HG03354 (cell line): ENCODE data around the gene DNAJB8.

Experiments used
- ATAC-seq: cut with Tn5 transposase; IDR thresholded peaks from one replicate; pipeline ENCODE4 v1.9.1; 2021; ENCODE audit warnings: mild to moderate bottlenecking; ENCODE audit not compliant: unreplicated experiment, poor library complexity, severe bottlenecking

DNAJB8 gene

DNA sequence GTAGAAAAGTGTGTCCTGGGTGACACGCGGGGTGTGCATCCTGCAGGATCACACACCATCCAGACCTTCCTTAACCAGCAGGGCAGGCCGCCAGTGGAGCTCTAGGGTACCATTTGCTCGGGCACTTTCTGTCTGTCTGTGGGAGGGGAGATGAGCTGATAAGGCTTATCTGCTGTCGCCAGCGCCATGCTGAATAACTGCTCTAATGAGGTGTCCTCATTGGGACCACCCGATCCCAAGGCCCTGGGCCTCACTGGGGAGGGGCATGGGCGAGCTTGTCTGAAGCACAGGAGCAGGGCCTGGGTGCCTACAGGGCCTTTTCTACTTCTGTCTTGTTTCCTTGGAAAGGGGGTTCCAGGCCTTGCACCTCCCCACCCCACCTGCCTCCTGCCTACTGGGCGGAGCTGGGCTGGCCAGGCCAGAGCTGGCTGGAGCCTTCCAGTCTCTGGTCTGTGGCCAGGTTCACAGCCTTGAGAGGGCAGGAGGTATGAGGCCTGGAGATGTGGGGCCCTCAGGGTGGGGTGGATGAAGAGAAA is 28.8 kb upstream of the DNAJB8 start:
- ATAC-seq: no peak

DNA sequence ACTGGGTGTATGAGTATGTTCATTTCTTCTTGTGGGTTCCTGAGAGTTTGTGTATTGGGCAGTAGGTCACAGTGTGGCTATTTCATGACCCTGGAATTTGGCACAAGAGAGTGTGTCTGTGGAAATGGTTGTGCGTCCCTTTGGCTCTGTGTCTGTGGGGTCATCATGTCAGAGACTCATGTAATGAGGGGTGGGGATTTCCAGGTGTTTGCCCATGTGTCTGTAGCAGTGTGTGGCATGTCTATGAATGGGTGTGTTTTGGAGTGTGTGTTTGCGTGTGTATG is 27.6 kb upstream of the DNAJB8 start:
- no peak for ATAC-seq

DNA sequence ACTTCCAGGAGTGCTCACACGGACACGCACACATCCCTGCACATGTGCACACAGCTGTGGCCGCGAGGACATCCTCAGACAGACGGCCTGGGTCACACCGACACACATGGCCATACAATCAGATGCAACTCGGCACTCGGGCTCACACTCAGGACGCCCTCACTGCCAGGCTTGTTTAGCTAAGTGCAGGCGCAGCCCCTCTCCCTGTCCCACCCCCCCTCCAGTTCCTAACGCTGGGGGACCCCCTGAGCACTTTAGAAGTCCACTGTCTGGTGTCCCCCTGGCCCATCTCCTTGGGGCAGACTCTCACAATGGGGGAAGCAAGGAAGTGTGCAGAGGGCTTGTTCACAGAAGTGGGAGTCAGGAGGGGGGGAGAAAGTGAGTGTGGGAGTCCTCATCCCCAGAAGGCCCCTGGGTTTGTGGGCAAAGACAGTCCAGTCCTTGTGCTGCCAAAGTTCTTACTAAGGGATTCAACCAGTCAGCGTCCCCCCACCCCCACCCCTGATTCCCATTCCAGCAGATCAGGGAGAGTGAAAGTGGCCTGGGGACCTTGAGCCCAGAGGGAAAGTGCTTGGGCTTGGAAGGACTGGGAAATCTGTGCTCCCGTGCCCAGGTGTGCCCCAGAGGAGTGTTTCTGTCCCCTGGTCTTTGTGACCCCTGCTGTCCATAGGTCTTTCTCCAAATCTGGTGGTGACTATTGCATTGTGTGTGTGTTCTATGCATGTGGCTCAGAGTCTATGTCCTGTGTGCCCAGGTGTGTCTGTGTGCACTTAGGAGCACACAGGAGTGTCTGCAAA is 27.1 kb upstream of the DNAJB8 start:
- no peak for ATAC-seq

GRCh38 chr3:128492671-128493569 is 26.2 kb upstream of the DNAJB8 start, which contains the start of gene GATA2:
Gene GATA2 (minus strand): TSS chr3:128493201. CDS start chr3:128487031, 6,170 bp downstream.
- no peak for ATAC-seq

GRCh38 chr3:128491941-128492670 is 25.4 kb upstream of the DNAJB8 start:
- no peak for ATAC-seq

DNA sequence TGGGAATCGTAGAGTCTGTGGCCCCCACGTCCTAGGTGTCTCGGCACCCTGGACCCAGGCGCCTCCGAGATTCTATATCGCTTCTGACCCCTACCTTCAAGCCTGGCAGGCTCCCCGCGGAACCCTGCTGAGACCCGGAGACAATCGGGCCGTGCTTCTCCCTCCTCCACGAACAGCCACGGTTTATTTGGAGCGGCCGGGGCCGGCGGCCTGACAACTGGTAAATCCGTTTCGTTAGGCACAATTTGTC is 24.9 kb upstream of the DNAJB8 start:
- no peak for ATAC-seq

DNA sequence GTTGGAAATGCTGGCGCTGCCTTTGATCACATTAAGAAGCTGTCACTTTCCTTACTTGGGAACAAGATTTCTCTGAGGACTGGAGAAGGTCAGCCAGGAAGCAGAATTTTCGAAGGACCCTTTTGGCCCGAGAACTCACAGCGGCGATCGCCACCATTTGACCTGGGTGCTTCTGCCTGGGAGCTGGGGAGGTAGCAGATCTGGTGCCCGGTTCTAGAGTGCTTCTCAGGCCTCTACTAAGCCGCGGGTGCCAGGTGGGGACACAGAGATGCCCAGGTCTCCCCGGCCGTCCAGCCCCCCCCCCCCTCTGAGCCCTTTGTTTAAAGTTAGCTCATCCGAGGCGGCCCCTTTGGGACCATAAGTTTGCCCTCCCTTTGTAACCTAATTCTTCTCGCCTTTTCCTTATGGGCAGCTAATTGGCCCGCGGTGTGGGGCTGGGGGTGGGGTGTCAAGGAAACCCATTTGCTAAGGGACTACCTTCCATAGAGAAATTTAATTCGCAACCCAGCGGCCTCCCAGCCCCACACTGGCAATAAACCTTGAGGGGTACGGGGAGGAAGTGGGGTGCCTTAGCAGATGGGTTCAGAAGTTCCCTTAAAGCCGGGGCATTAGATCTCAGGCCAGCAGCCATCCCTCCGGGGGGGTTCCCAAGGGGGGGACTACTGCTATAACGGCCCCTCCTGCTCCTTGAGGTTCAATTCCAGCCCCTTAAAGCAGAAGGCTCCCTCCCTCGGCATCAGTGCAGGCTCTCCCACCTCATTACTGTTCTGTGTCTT is 24.4 kb upstream of the DNAJB8 start:
- no peak for ATAC-seq

- no peak for ATAC-seq
Measured at GRCh38 chr3:128490650-128490914, 23.9 kb upstream of the DNAJB8 start.

DNA sequence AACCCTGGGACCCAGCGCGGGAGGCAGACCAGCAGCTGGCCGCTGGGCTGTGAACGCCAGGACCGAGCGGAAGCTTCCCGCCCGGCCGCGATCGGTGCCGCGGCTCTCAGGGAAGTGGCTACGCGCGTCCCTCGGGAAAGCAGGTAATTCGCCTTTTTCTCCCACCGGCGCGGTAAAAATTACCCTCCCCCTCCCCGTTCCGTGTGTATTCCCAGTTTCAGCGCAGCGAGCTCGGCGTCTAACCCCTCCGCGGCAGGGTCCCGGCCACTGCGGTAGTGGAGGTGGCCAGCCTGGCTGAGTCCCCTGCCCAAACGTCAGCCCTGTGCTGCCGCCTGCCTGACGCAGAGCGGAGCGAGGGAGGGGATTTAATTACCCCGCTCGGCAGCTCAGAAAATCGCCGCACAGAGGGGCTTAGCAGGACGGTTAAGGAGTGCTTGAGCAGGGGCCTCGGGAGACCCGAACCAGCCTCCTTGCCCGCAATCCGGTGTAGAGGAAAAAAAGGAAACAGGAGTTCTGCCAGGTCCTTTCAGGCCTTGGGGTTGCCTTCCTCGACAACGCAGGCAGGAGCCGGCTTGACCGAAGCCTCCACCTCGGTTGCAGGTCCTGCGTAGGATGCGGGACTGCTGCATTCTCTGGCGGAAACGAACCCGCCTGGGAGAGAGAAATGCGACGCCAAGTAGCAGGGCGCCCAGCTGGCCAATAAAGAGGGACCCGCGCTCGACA is 23.4 kb upstream of the DNAJB8 start:
- ATAC-seq: no peak

- no peak for ATAC-seq
Measured at GRCh38 chr3:128489674-128489926, 22.9 kb upstream of the DNAJB8 start.

- no peak for ATAC-seq
Measured at GRCh38 chr3:128488991-128489673, 22.4 kb upstream of the DNAJB8 start.

DNA sequence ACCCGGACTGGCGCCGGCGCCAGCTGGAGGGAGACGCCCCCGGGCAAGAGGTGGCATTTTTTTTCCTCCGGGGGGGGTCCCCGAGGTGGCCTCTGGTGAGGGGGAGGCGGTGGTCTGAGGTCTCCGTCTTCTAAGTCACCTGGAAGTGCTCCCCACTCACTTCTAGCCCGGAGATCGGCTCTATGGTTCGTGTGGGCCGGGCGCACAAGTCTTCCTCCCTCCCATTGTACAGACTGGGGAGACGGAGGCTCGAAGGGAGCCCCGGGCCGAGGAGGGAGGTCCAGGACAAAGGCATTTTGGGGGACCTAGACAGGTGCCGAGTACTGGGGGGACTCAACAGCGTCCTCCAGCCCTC is 21.9 kb upstream of the DNAJB8 start:
- ATAC-seq: no peak

DNA sequence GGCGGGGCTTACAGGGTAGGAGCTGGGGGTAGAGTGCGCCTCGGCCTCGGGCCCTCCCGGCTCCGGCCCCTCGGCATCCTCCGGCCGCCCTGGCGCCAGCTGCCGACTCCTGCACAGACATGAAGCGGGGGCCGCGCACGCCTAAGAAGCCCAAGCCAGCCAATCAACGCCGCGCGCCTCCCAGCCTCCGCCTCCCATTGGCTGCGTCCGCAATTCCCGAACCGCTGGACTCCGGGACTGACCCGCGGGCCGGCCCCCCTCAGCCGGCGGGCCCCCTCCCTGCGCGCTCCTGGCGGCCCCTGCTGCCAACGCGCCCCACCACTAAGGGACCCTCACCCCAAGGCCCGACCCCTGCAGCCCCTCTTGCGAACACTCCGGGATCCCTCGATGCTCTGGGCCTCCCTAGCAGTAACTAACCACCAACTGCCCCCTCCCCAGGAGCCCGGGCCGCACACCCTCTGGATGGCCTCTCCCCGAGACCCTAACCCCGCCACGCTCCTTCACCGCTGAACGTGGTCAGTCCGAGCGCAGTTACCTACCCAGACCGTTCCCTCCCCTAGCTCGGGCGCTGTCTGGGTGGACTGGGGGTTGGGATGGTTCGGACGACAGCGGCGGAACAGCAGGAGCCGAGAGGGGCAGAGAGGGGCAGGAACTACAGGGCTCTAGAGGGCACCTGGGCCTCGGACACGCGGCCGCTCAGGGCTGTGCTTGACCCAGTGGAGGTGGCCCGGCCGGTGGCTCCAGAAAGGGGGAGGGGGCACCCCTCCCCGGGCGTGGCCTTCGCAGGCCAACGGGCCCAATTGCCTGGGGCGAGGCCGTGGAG is 21.3 kb upstream of the DNAJB8 start:
- ATAC-seq: no peak

DNA sequence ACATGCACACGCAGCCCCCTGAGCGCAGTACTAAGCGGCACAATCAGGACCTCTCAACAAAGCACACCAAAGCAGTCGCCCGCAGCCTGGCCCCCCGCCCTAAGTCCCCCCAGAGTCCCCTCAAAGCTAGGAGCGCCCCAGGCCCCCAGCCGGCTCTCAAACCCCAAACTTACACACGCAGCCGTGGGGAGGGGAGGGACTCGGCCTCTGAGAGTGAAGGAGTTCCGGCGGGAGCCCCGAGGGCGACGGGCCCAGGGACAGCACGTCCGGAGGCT is 20.8 kb upstream of the DNAJB8 start:
- ATAC-seq: no peak

GRCh38 chr3:128486681-128487537 is 20.2 kb upstream of the DNAJB8 start:
- no peak for ATAC-seq

DNA sequence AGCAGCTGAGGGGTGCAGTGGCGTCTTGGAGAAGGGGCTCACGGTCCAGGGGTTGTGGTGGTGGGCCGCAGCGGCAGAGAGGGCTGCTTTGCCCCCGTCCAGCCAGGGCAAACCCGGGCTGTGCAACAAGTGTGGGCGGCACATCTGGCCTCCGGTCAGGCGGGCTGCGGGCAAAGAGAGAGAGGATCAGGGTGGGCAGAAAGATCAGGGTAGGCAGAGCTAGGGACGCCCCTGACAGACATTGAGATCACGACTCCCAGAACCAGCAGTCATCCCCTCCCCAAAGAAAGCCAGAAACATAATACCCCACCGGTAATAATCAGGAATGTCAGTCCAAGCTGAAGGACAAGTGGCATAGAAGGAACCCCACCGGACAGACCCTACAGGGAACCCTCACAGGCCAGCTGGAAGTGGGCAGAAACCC is 19.5 kb upstream of the DNAJB8 start:
- ATAC-seq: no peak

- no peak for ATAC-seq
Measured at GRCh38 chr3:128485282-128486204, 18.9 kb upstream of the DNAJB8 start.
